A549 (cell line): ENCODE measurements around the gene FGF3. TPM values are rescaled to one million over a fixed set of nuclear protein-coding genes. Genes with fewer than 3 reads are reported as not detected.

Experiments
- ATAC-seq, 2 experiments: fragments of 200-7000 bp in 1 of 2; fragments of >200 bp in 1 of 2; cut with Nextera tagmentation in 1 of 2; cut with Tn5 transposase in 1 of 2; 3 replicates each; pipeline versions ENCODE4 v1.8.0 to v1.9.1; 2018 to 2020; ENCODE audit warnings: mild to moderate bottlenecking in 1 of 2, moderate library complexity in 1 of 2
- CTCF ChIA-PET: fragments of 300-600 bp; sonication (Branson Sonifier 250); formaldehyde crosslinking; extraction: SDS; loops from one replicate; lab custom pipeline; 2021; ENCODE audit warnings: antibody characterized with exemption, inconsistent platforms; lab: Yijun Ruan, JAX
- POLR2A ChIA-PET: fragments of 350-600 bp; formaldehyde crosslinking; extraction: SDS; loops from one replicate; lab custom pipeline; 2021; ENCODE audit warnings: antibody characterized with exemption, inconsistent platforms; lab: Yijun Ruan, JAX
- DNase-seq, 2 experiments: peaks; one replicate each; pipeline versions ENCODE4 v3.0.0 to v3.0.0-alpha.2; 2011 to 2016; ENCODE audit warnings: low read depth in 1 of 2, low spot score in 1 of 2
- FAIRE-seq: peaks from 2 replicates; lab custom pipeline; 2011; peaks lifted over from hg19 to GRCh38; lab: Jason Lieb, UNC
- H3K27ac ChIP-seq, 2 experiments: fragments of >200 bp; sonication (Bioruptor Twin); formaldehyde crosslinking; 3 replicates each; pipeline ENCODE4 v1.5.1; 2016 to 2017
- H3K4me1 ChIP-seq: fragments of >200 bp; sonication (Bioruptor Twin); formaldehyde crosslinking; 3 replicates; pipeline ENCODE4 v1.6.1; 2016
- H3K4me2 ChIP-seq: fragments of >200 bp; sonication (Bioruptor Twin); formaldehyde crosslinking; 3 replicates; pipeline ENCODE4 v1.6.1; 2016
- H3K4me3 ChIP-seq: fragments of >200 bp; sonication (Bioruptor Twin); formaldehyde crosslinking; 3 replicates; pipeline ENCODE4 v1.5.1; 2016
- H3K9me3 ChIP-seq: fragments of >200 bp; sonication (Bioruptor Twin); formaldehyde crosslinking; 3 replicates; pipeline ENCODE4 v1.6.1; 2016
- BHLHE40 ChIP-seq: IDR thresholded peaks from 2 replicates; pipeline ENCODE4 v1.6.1; 2012; ENCODE audit warnings: low read depth, low read length, inconsistent platforms
- CBX2 ChIP-seq: fragments of 200-600 bp; sonication (generic); IDR thresholded peaks from 2 replicates; pipeline ENCODE4 v1.6.1; 2016; ENCODE audit warnings: low read depth, mild to moderate bottlenecking, borderline replicate concordance
- CHD4 ChIP-seq: fragments of 200-600 bp; sonication (generic); IDR thresholded peaks from 2 replicates; pipeline ENCODE4 v1.6.1; 2016; ENCODE audit warnings: antibody characterized with exemption, mild to moderate bottlenecking, borderline replicate concordance
- EHMT2 ChIP-seq: fragments of 200-600 bp; sonication (generic); IDR thresholded peaks from 2 replicates; pipeline ENCODE4 v1.6.1; 2016; ENCODE audit warnings: antibody characterized with exemption, low read depth, mild to moderate bottlenecking, moderate library complexity
- ELK1 ChIP-seq: fragments of 150-350 bp; IDR thresholded peaks from 2 replicates; pipeline ENCODE4 v1.6.1; 2014; ENCODE audit warnings: low read depth, mild to moderate bottlenecking, low read length
- ESRRA ChIP-seq: fragments of 150-350 bp; IDR thresholded peaks from 2 replicates; pipeline ENCODE4 v1.6.1; 2014; ENCODE audit warnings: mild to moderate bottlenecking, low read length, borderline replicate concordance
- FOSB ChIP-seq: fragments of 250-450 bp; sonication (Bioruptor Pico); IDR thresholded peaks from 2 replicates; pipeline ENCODE4 v1.5.0; 2020; ENCODE audit warnings: mild to moderate bottlenecking, moderate library complexity
- HDAC2 ChIP-seq: fragments of 200-600 bp; sonication (generic); IDR thresholded peaks from 2 replicates; pipeline ENCODE4 v1.6.1; 2016
- HES2 ChIP-seq: fragments of >200 bp; sonication (Bioruptor Twin); formaldehyde crosslinking; IDR thresholded peaks from 2 replicates; pipeline ENCODE4 v1.6.1; 2016
- HMGXB4 ChIP-seq: fragments of 250-450 bp; sonication (Bioruptor Pico); IDR thresholded peaks from 2 replicates; pipeline ENCODE4 v1.5.0; 2021; ENCODE audit warnings: mild to moderate bottlenecking, moderate library complexity, borderline replicate concordance
- JUN ChIP-seq, 2 experiments: fragments of >200 bp; sonication (Bioruptor Twin); formaldehyde crosslinking; IDR thresholded peaks; 2 replicates in 1 of 2; 3 replicates in 1 of 2; pipeline ENCODE4 v1.6.1; 2016 to 2017
- KDM5A ChIP-seq: fragments of 200-600 bp; sonication (generic); IDR thresholded peaks from 2 replicates; pipeline ENCODE4 v1.6.1; 2016; ENCODE audit warnings: antibody characterized with exemption, mild to moderate bottlenecking
- MAX ChIP-seq: IDR thresholded peaks from 2 replicates; pipeline ENCODE4 v1.6.1; 2012
- NFE2L2 ChIP-seq: fragments of 150-350 bp; conservative IDR thresholded peaks from 2 replicates; pipeline ENCODE4 v1.6.1; 2014; ENCODE audit warnings: low read length
- PBX3 ChIP-seq: IDR thresholded peaks from 2 replicates; pipeline ENCODE4 v1.6.1; 2012
- PHF8 ChIP-seq: fragments of 200-600 bp; sonication (generic); IDR thresholded peaks from 2 replicates; pipeline ENCODE4 v1.6.1; 2016; ENCODE audit warnings: low read depth, mild to moderate bottlenecking, antibody characterized with exemption, moderate library complexity, borderline replicate concordance
- RAD21 ChIP-seq, 2 experiments: fragments of >200 bp in 1 of 2; sonication (Bioruptor Twin) in 1 of 2; formaldehyde crosslinking in 1 of 2; IDR thresholded peaks in 1 of 2; conservative IDR thresholded peaks in 1 of 2; 2 replicates in 1 of 2; 3 replicates in 1 of 2; pipeline ENCODE4 v1.6.1; 2012 to 2018; ENCODE audit warnings: inconsistent platforms in 1 of 2
- RARB ChIP-seq: fragments of 250-450 bp; sonication (Bioruptor Pico); IDR thresholded peaks from 2 replicates; pipeline ENCODE4 v1.8.0; 2021; ENCODE audit warnings: mild to moderate bottlenecking, moderate library complexity
- REST ChIP-seq: fragments of 200-600 bp; sonication (generic); IDR thresholded peaks from 2 replicates; pipeline ENCODE4 v1.6.1; 2016; ENCODE audit warnings: antibody characterized with exemption, mild to moderate bottlenecking, moderate library complexity
- SREBF2 ChIP-seq: fragments of 450-650 bp; IDR thresholded peaks from 2 replicates; pipeline ENCODE4 v1.6.1; 2014; ENCODE audit warnings: mild to moderate bottlenecking, moderate library complexity
- TP53 ChIP-seq: fragments of 250-450 bp; sonication (Bioruptor Pico); IDR thresholded peaks from 2 replicates; pipeline ENCODE4 v1.5.0; 2021; ENCODE audit warnings: mild to moderate bottlenecking, moderate library complexity
- ZC3H11A ChIP-seq: fragments of 450-650 bp; IDR thresholded peaks from 2 replicates; pipeline ENCODE4 v1.6.1; 2014; ENCODE audit warnings: antibody characterized with exemption, mild to moderate bottlenecking
- ZNF302 ChIP-seq: fragments of 250-450 bp; sonication (Bioruptor Pico); IDR thresholded peaks from 2 replicates; pipeline ENCODE4 v1.9.0; 2021; ENCODE audit warnings: inconsistent platforms, mild to moderate bottlenecking, moderate library complexity
- ZSCAN20 ChIP-seq: fragments of 250-450 bp; sonication (Bioruptor Pico); IDR thresholded peaks from 2 replicates; pipeline ENCODE4 v1.8.0; 2022; ENCODE audit warnings: mild to moderate bottlenecking, moderate library complexity
- WGBS: methylation state at CpG from one replicate; pipeline ENCODE4 v1.1.6; 2017; ENCODE audit errors: missing lambda C conversion rate; 5-methylcytosine and 5-hydroxymethylcytosine counted together
- polyA plus RNA-seq, 4 experiments: library from polyadenylated mRNA; depleted of rRNA in 3 of 4; stranded (reverse); fragments of >200 nt; fragmentation: RNase III in 1 of 4; extraction: RNeasy Plus Mini Kit Qiagen cat#74134 plus additional on column Dnase treatment in 1 of 4; gene quantifications; 2 replicates in 3 of 4; 3 replicates in 1 of 4; pipeline ENCODE4 v1.2.3, GENCODE V29; 2011 to 2017

FGF3 gene
- polyA plus RNA-seq, 2 of the 4 experiments (the other 2 are of a cell fraction): not detected

GRCh38 chr11:69839516-69839915, 20.3 kb upstream of the FGF3 start:
- DNase-seq: no peak
- FAIRE-seq: no peak
- TF ChIP-seq NFE2L2: no peak
- TF ChIP-seq HES2: no peak
- no peak for TF ChIP-seq RAD21 (conservative IDR thresholded peaks at IDR 0.05 in 1 of 2, IDR thresholded peaks at IDR 0.05 in 1 of 2)
- no peak for TF ChIP-seq CHD4
- no peak for TF ChIP-seq RARB (CRISPR knock-in tag)
- TF ChIP-seq TP53: no peak
- TF ChIP-seq MAX: no peak
- TF ChIP-seq HMGXB4 (CRISPR knock-in tag): no peak
- no peak for TF ChIP-seq ZNF302 (CRISPR knock-in tag)
- no peak for TF ChIP-seq PBX3
- no peak for TF ChIP-seq FOSB (CRISPR knock-in tag)
- TF ChIP-seq PHF8: no peak
- TF ChIP-seq ZC3H11A: no peak
- TF ChIP-seq SREBF2: no peak
- TF ChIP-seq HDAC2: no peak
- no peak for TF ChIP-seq ZSCAN20 (CRISPR knock-in tag)
- no peak for TF ChIP-seq ELK1
- H3K4me1 ChIP-seq: 0 out of 3 replicates have a peak, but pooled peaks cover 5% of the 10 kb centered on the region
- WGBS: 63% methylated on average over 9 of the region's 9 CpGs
- no peak overlapping the region for H3K4me2 ChIP-seq
- no peak overlapping the region for H3K4me3 ChIP-seq
- H3K27ac ChIP-seq: no peak overlapping the region
- CTCF ChIA-PET: interaction anchor here (1.7 kb wide), 1 partner anchor 65 kb away, joined by 3 read pairs; the partner anchor contains the start of gene FGF4
- no peaks in the 10 kb centered on the region for H3K9me3 ChIP-seq
- POLR2A ChIA-PET: no interaction called here
- ATAC-seq: no peak

GRCh38 chr11:69837791-69838190, 18.6 kb upstream of the FGF3 start:
- no peak overlapping the region for H3K4me3 ChIP-seq
- FAIRE-seq (no peak), ATAC-seq (no peak), DNase-seq (no peak)
- no peak overlapping the region for H3K4me2 ChIP-seq
- WGBS: 67% methylated on average over 5 of the region's 5 CpGs
- no peak overlapping the region for H3K27ac ChIP-seq
- TF ChIP-seq RAD21 (conservative IDR thresholded peaks at IDR 0.05 in 1 of 2, IDR thresholded peaks at IDR 0.05 in 1 of 2): no peak
- TF ChIP-seq, all 56 proteins: peak for 0
- ChIA-PET POLR2A (no interaction called here), CTCF (interaction anchor here (1.7 kb wide), 1 partner anchor 63 kb away, joined by 3 read pairs; the partner anchor contains the start of gene FGF4)
- 0 out of 3 replicates have a peak, but pooled peaks cover 5% of the 10 kb centered on the region for H3K4me1 ChIP-seq
- no peaks in the 10 kb centered on the region for H3K9me3 ChIP-seq

- Histone ChIP-seq H3K4me1 (0 out of 3 replicates have a peak, but pooled peaks cover 5% of the 10 kb centered on the region), H3K27ac (no peak overlapping the region), H3K9me3 (no peaks in the 10 kb centered on the region), H3K4me2 (no peak overlapping the region), H3K4me3 (no peak overlapping the region)
- ChIA-PET POLR2A (no interaction called here), CTCF (no interaction called here)
- no peak for DNase-seq
- WGBS: 72% methylated on average over 14 of the region's 17 CpGs
- ATAC-seq: no peak
- FAIRE-seq: no peak
- TF ChIP-seq BHLHE40 (no peak), JUN (IDR thresholded peaks at IDR 0.05) (no peak), PBX3 (no peak), CBX2 (no peak), EHMT2 (no peak), ESRRA (no peak), REST (no peak), KDM5A (no peak)
These were observed 17.2 kb upstream of the FGF3 start for GRCh38 chr11:69836401-69836800.
